T-helper 2 cell treated with Interferon-gamma antibody and Interleukin-4, amounts not matched to agents 5 μg/mL and 100 μg/mL, for 36 hours (primary cell): ENCODE data around the gene STK35.

Experiments used
- DNase-seq: peaks from one replicate; pipeline ENCODE4 v3.0.0; 2021; ENCODE audit warnings: low spot score
- H3K27ac Mint-ChIP-seq: one replicate; pipeline ENCODE4 v1.8.0; 2021; ENCODE audit warnings: mild to moderate bottlenecking, mixed read lengths
- H3K27me3 Mint-ChIP-seq: one replicate; pipeline ENCODE4 v1.8.0; 2021; ENCODE audit warnings: low read depth, mixed read lengths
- H3K36me3 Mint-ChIP-seq: one replicate; pipeline ENCODE4 v1.8.0; 2021; ENCODE audit warnings: low read depth, mixed read lengths
- H3K4me1 Mint-ChIP-seq: one replicate; pipeline ENCODE4 v1.8.0; 2021; ENCODE audit warnings: low read depth, mixed read lengths
- H3K4me3 Mint-ChIP-seq: one replicate; pipeline ENCODE4 v1.8.0; 2022; ENCODE audit warnings: mild to moderate bottlenecking, moderate library complexity, mixed read lengths
- H3K9me3 Mint-ChIP-seq: one replicate; pipeline ENCODE4 v1.8.0; 2021; ENCODE audit warnings: mixed read lengths

STK35 gene

GRCh38 chr20:2089447-2089846 is 12.2 kb upstream of the STK35 start:
- H3K27ac Mint-ChIP-seq: no peak overlapping the region
- H3K9me3 Mint-ChIP-seq: no peaks in the 10 kb centered on the region
- no peaks in the 10 kb centered on the region for H3K36me3 Mint-ChIP-seq
- peaks cover 3% of the 10 kb centered on the region for H3K4me1 Mint-ChIP-seq
- no peak overlapping the region for H3K4me3 Mint-ChIP-seq
- H3K27me3 Mint-ChIP-seq: peaks cover 22% of the 10 kb centered on the region
- no peak for DNase-seq

- DNase-seq: no peak
- Mint-ChIP-seq H3K27ac (no peak overlapping the region), H3K36me3 (no peaks in the 10 kb centered on the region), H3K4me1 (peaks cover 3% of the 10 kb centered on the region), H3K27me3 (peaks cover 18% of the 10 kb centered on the region), H3K9me3 (no peaks in the 10 kb centered on the region), H3K4me3 (no peak overlapping the region)
These were observed 8.4 kb upstream of the STK35 start for GRCh38 chr20:2093159-2093781.

GRCh38 chr20:2093883-2094282 is 7.7 kb upstream of the STK35 start:
- H3K27ac Mint-ChIP-seq: no peak overlapping the region
- peaks cover 3% of the 10 kb centered on the region for H3K4me1 Mint-ChIP-seq
- H3K36me3 Mint-ChIP-seq: no peaks in the 10 kb centered on the region

GRCh38 chr20:2101865-2102584 is 398 bp downstream of the STK35 start:
- peak; percentile 86 for DNase-seq
- Mint-ChIP-seq H3K27me3 (peaks cover 12% of the 10 kb centered on the region), H3K27ac (peak overlapping the region; percentile 100), H3K36me3 (peaks cover 20% of the 10 kb centered on the region), H3K4me3 (peak overlapping the region; percentile 90), H3K4me1 (peaks cover 27% of the 10 kb centered on the region), H3K9me3 (no peaks in the 10 kb centered on the region)

More at GRCh38 chr20:2093883-2094282, 7.7 kb upstream of the STK35 start:
- H3K27me3 Mint-ChIP-seq: peaks cover 19% of the 10 kb centered on the region
- no peaks in the 10 kb centered on the region for H3K9me3 Mint-ChIP-seq
- H3K4me3 Mint-ChIP-seq: no peak overlapping the region
- DNase-seq: no peak

- peak overlapping the region; percentile 100 for H3K27ac Mint-ChIP-seq
- peaks cover 12% of the 10 kb centered on the region for H3K27me3 Mint-ChIP-seq
- peaks cover 23% of the 10 kb centered on the region for H3K36me3 Mint-ChIP-seq
- peak overlapping the region; percentile 95 for H3K4me3 Mint-ChIP-seq
- H3K4me1 Mint-ChIP-seq: peaks cover 31% of the 10 kb centered on the region
- DNase-seq: peak; percentile 80
- H3K9me3 Mint-ChIP-seq: no peaks in the 10 kb centered on the region
These were observed 1.2 kb downstream of the STK35 start for GRCh38 chr20:2102585-2103460.

- Mint-ChIP-seq H3K27ac (peak overlapping the region; percentile 93), H3K36me3 (peaks cover 23% of the 10 kb centered on the region), H3K27me3 (peaks cover 9% of the 10 kb centered on the region), H3K4me3 (peak overlapping the region; percentile 95), H3K9me3 (no peaks in the 10 kb centered on the region), H3K4me1 (peaks cover 34% of the 10 kb centered on the region)
- DNase-seq: no peak
These were observed 2.0 kb downstream of the STK35 start for GRCh38 chr20:2103461-2104153.

GRCh38 chr20:2104236-2104635 is 2.6 kb downstream of the STK35 start:
- Mint-ChIP-seq H3K9me3 (no peaks in the 10 kb centered on the region), H3K4me1 (peaks cover 38% of the 10 kb centered on the region), H3K4me3 (peak overlapping the region; percentile 95), H3K36me3 (peaks cover 28% of the 10 kb centered on the region), H3K27ac (peak overlapping the region; percentile 93), H3K27me3 (peaks cover 4% of the 10 kb centered on the region)
- no peak for DNase-seq

- Mint-ChIP-seq H3K4me3 (no peak overlapping the region), H3K27me3 (no peaks in the 10 kb centered on the region), H3K4me1 (peaks cover 45% of the 10 kb centered on the region), H3K27ac (no peak overlapping the region), H3K9me3 (no peaks in the 10 kb centered on the region), H3K36me3 (peaks cover 40% of the 10 kb centered on the region)
- DNase-seq: no peak
These were observed 6.9 kb downstream of the STK35 start for GRCh38 chr20:2108498-2108897.

- Mint-ChIP-seq H3K27ac (peak overlapping the region; percentile 56), H3K9me3 (no peaks in the 10 kb centered on the region), H3K27me3 (no peaks in the 10 kb centered on the region), H3K4me3 (no peak overlapping the region), H3K36me3 (peaks cover 37% of the 10 kb centered on the region), H3K4me1 (peaks cover 40% of the 10 kb centered on the region)
- no peak for DNase-seq
These were observed 7.4 kb downstream of the STK35 start for GRCh38 chr20:2108987-2109386.

- peak overlapping the region; percentile 22 for H3K4me3 Mint-ChIP-seq
- H3K27me3 Mint-ChIP-seq: no peaks in the 10 kb centered on the region
- H3K36me3 Mint-ChIP-seq: peaks cover 39% of the 10 kb centered on the region
- peaks cover 37% of the 10 kb centered on the region for H3K4me1 Mint-ChIP-seq
- H3K9me3 Mint-ChIP-seq: no peaks in the 10 kb centered on the region
- peak overlapping the region; percentile 74 for H3K27ac Mint-ChIP-seq
- no peak for DNase-seq
These were observed 8.0 kb downstream of the STK35 start for GRCh38 chr20:2109425-2110210.

GRCh38 chr20:2112910-2113309 is 11.3 kb downstream of the STK35 start:
- no peak overlapping the region for H3K4me3 Mint-ChIP-seq
- H3K9me3 Mint-ChIP-seq: no peaks in the 10 kb centered on the region
- no peaks in the 10 kb centered on the region for H3K27me3 Mint-ChIP-seq
- peaks cover 40% of the 10 kb centered on the region for H3K36me3 Mint-ChIP-seq
- no peak for DNase-seq
- H3K27ac Mint-ChIP-seq: no peak overlapping the region
- H3K4me1 Mint-ChIP-seq: peaks cover 30% of the 10 kb centered on the region

- Mint-ChIP-seq H3K36me3 (peaks cover 43% of the 10 kb centered on the region), H3K9me3 (no peaks in the 10 kb centered on the region), H3K4me1 (peaks cover 30% of the 10 kb centered on the region), H3K27ac (peak overlapping the region; percentile 58), H3K27me3 (no peaks in the 10 kb centered on the region), H3K4me3 (no peak overlapping the region)
- no peak for DNase-seq
These were observed 12.7 kb downstream of the STK35 start for GRCh38 chr20:2114127-2114959.
